ENCODE measurements around the gene FMO4.

- TF ChIP-seq CTCF (IDR thresholded peaks at IDR 0.05): no peak
- no peak for TF ChIP-seq POLR2AphosphoS5 (IDR thresholded peaks at IDR 0.05; ENCODE audit: insufficient read depth in 1 of 2, low read depth in 1 of 2)
- no peak for TF ChIP-seq POLR2A (IDR thresholded peaks at IDR 0.05)
Measured at GRCh38 chr1:171298696-171299095, 15.3 kb upstream of the FMO4 start.
